Tongue (tissue), 2 donors: ENCODE results near the gene NME3. TPM values are rescaled to one million over a fixed set of nuclear protein-coding genes. Genes with fewer than 3 reads are reported as not detected.

ENCODE experiments used
- DNase-seq: peaks from one replicate; pipeline ENCODE4 v3.0.0-alpha.2; 2015
- total RNA-seq: library from RNA; depleted of rRNA; stranded (reverse); fragments of >200 nt; gene quantifications from one replicate; pipeline ENCODE4 v1.2.3, GENCODE V29; 2014

NME3 gene
- total RNA-seq, 1 donor from 2014 or later: 29.6 TPM

DNA sequence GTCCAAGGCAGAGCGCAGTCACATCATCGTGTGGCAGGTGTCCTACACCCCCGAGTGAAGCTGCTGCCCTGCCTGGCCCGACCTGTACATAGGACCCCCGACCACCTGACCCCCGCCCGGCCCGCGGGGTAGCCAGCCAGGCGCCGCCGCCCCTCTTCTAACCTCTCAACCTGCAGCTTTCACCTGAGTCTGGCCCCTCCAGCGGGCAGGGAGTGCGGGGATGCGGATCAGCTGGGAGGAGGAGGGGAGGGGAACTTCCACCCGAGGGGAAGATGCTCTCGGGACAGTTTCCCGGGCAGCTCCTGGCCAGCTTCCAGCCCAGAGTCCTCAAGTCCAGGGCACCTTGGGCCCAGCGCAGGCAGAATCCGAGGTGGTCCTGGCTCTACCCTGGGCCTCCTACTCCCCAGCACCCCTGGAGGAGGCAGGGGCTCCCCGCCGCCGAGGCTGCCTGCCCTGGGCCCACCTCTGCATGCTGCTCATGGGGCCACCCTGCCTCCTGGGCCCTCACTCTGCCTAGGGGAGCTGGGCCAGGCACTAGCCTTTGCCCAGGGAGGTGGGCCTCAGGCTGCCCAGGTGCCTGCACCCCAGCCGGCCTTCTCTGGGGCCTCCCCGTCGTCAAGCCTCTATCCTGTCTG is 2.5 kb downstream of the NME3 start:
- no peak for DNase-seq

DNA sequence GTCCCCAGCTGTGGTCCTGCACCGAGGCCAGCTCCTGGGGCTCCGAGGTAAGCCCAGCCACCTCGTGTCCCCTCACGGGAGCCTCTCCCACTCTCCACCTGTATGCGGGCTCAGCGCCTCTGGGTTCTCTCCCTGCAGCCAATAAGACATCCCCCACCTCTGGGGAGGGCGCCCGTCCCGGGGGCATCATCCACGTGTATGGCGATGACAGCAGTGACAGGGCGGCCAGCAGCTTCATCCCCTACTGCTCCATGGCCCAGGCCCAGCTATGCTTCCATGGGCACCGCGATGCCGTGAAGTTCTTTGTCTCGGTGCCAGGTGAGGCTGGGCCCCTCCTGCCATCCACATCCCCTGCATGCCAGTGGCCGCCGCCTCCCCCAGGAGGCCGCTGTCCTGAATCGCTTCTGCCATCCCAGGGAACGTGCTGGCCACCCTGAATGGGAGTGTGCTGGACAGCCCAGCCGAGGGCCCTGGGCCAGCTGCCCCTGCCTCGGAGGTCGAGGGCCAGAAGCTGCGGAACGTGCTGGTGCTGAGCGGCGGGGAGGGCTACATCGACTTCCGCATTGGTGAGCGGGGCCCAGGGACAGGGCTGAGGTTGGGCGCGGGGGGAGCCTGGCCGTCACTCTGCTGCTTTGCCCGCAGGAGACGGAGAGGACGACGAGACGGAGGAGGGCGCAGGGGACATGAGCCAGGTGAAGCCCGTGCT is 3.1 kb downstream of the NME3 start:
- DNase-seq: no peak

- no peak for DNase-seq
These were observed 4.0 kb downstream of the NME3 start for GRCh38 chr16:1767116-1767994.

GRCh38 chr16:1766701-1767100 is 4.6 kb downstream of the NME3 start:
- DNase-seq: no peak

- DNase-seq: no peak
These were observed 5.1 kb downstream of the NME3 start for GRCh38 chr16:1766231-1766630.

DNA sequence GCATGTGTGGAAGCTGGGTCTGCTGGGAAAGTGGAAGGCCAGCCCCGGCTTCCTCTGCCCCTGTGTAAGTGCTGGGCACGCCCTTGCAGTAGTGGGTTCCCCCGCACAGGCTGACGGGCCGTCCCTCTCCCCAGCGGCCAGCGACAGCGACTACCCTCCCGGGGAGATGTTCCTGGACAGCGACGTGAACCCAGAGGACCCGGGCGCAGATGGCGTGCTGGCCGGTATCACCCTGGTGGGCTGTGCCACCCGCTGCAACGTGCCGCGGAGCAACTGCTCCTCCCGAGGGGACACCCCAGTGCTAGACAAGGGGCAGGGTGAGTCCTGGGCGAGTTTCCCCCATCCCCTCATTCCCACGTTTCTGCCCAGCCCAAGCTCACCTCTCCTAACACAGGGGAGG is 5.5 kb downstream of the NME3 start:
- DNase-seq: no peak

DNA sequence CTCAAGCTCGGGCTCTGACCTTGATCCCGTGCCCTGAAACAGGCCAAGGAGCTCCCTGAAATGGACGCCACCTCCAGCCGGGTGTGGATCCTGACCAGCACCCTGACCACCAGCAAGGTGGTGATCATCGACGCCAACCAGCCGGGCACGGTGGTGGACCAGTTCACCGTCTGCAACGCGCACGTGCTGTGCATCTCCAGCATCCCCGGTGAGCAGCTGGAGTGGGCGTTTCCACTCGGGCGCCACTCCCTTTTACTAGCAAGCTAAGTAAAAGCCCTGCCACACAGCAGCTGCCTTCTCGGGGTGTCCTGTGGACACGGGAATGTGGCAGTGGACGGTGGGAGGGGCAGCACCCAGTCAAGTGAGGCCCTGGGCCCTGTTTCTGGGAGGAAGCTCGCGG is 6.4 kb downstream of the NME3 start:
- DNase-seq: no peak

DNA sequence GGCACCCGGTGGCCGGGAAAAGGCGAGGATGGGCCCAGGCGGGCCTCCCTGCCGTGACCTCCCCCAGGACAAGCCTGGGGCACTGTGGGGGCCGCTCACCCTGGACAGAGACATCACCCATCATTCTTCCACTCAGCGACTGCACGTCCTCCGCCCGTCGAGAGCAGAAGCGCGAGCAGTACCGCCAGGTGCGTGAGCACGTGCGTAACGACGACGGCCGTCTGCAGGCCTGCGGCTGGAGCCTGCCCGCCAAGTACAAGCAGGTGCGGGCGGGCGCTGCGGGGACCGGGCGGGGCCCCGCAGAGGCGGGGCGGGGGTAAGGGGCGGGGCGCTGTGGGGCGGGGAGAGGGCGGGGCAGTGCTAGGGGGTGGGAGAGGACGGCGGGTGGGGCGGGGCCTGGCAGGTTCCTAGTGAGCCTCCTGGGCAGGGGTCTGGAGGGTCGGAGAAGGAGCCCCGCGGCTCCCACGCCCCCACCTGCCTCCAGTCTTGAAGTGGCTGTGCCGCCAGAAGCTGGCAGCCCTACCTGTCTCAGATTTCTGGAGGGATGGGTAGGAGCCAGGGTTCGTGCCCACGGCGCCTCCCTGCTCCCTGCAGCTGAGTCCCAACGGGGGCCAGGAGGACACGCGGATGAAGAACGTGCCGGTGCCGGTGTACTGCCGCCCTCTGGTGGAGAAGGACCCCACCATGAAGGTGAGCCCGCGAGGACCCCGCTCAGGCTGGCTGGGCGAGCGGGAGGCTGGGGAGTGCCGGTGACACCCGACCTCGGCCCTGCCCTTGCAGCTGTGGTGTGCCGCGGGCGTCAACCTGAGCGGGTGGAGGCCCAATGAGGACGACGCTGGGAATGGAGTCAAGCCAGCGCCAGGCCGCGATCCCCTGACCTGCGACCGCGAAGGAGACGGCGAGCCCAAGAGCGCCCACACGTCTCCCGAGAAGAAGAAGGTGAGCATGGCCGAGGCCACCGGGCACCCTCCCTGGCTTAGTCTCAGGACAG is 7.5 kb downstream of the NME3 start:
- peak; percentile 65 for DNase-seq

GRCh38 chr16:1762879-1763520 is 8.3 kb downstream of the NME3 start:
- no peak for DNase-seq

- no peak for DNase-seq
These were observed 9.0 kb downstream of the NME3 start for GRCh38 chr16:1762196-1762878.

- DNase-seq: no peak
These were observed 9.6 kb downstream of the NME3 start for GRCh38 chr16:1761751-1762150.

DNA sequence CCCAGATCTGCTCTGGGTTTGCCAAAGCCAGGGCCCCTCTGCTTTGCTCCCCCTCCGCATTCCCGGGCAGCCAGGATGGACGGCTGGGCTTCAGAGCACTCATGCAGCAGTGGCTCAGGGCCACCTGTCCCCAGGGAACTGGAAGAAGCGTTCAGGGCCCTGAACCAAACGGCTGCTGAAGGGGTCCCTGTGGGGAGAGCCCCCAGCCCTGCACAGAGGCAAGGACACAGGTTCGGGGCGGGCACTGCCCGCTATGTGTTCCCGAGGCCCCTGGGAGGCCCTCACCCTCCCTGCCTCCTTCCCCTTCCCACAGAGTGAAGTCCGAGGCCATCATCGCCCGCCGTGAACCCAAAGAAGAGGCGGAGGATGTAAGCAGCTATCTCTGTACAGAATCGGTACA is 10.4 kb downstream of the NME3 start:
- DNase-seq: no peak

- no peak for DNase-seq
These were observed 11.8 kb downstream of the NME3 start for GRCh38 chr16:1759511-1759910.

- no peak for DNase-seq
These were observed 12.4 kb downstream of the NME3 start for GRCh38 chr16:1758923-1759322.

- DNase-seq: no peak
These were observed 13.5 kb downstream of the NME3 start for GRCh38 chr16:1757714-1758461.

GRCh38 chr16:1754204-1754603 is 17.1 kb downstream of the NME3 start:
- no peak for DNase-seq

- DNase-seq: no peak
These were observed 18.5 kb downstream of the NME3 start for GRCh38 chr16:1752853-1753252.

- no peak for DNase-seq
These were observed 19.4 kb downstream of the NME3 start for GRCh38 chr16:1751946-1752345.

GRCh38 chr16:1749152-1750117 is 21.9 kb downstream of the NME3 start:
- DNase-seq: no peak
